Measurements from ENCODE around the gene YPEL2. TPM values are rescaled to one million over a fixed set of nuclear protein-coding genes. Genes with fewer than 3 reads are reported as not detected.

The YPEL2 gene
- total RNA-seq, 1 experiment from 2014 or later, result 0.98 TPM

DNA sequence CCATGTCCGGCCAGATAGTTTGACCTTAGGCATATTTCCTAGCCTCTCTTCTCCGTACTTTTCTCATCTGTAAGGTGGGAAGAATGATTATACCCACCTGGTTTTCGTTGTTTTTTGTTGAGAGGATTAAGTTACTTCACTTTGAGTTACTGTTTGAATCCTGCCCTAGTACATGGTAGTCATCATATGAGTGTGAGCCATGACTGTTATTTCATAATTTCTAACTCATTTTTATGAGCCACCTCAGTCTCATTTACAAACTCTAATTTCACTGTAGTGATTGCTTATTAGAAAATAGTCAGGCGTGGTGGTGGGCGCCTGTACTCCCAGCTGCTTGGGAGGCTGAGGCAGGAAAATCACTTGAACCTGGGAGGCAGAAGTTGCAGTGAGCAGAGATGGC lies 45.1 kb downstream of the YPEL2 start:
- Histone ChIP-seq H3K9ac (ENCODE audit: extremely low read depth, insufficient read length, low read length) (no peak overlapping the region), H3K14ac (ENCODE audit: insufficient read depth, low read length) (no peak overlapping the region), H3K27me3 (ENCODE audit: insufficient read depth, low read length) (no peaks in the 10 kb centered on the region), H2BK12ac (ENCODE audit: insufficient read length, low read depth, low read length) (no peak overlapping the region), H3K4me2 (ENCODE audit: insufficient read depth, insufficient read length, low read length) (no peak overlapping the region), H2BK15ac (ENCODE audit: low read depth, low read length) (no peak overlapping the region), H3K9me3 (ENCODE audit: control insufficient read depth, low read depth, low read length) (no peaks in the 10 kb centered on the region), H4K91ac (ENCODE audit: insufficient read length, low read depth, low read length) (no peak overlapping the region), H3K23ac (ENCODE audit: insufficient read length, low read depth, low read length) (no peak overlapping the region), H4K8ac (replicated peaks; ENCODE audit: insufficient read length, low read depth, low read length) (no peak overlapping the region), H3K79me1 (ENCODE audit: insufficient read depth, low read depth, low read length, poor library complexity, severe bottlenecking) (no peaks in the 10 kb centered on the region), H2AK5ac (ENCODE audit: insufficient read length, low read length) (no peak overlapping the region), H4K20me1 (ENCODE audit: control insufficient read depth, insufficient read depth, insufficient read length) (no peaks in the 10 kb centered on the region), H3K18ac (ENCODE audit: insufficient read length, low read depth, low read length) (no peak overlapping the region), H3K4me1 (ENCODE audit: insufficient read depth, low read length) (peaks cover 2% of the 10 kb centered on the region; the same call in 1 of the 2 replicates), H3K23me2 (ENCODE audit: insufficient read length, low read depth, low read length, poor library complexity, severe bottlenecking) (no peaks in the 10 kb centered on the region), H3K79me2 (ENCODE audit: insufficient read depth, low read length) (no peaks in the 10 kb centered on the region), H3K27ac (ENCODE audit: insufficient read length, low read depth, low read length) (no peak overlapping the region), H3K4ac (ENCODE audit: low read depth, low read length) (no peak overlapping the region), H4K5ac (ENCODE audit: insufficient read length, low read depth, low read length) (no peak overlapping the region), H2BK120ac (ENCODE audit: low read depth, low read length, poor library complexity, severe bottlenecking) (no peak overlapping the region), H2BK20ac (ENCODE audit: low read depth, low read length, poor library complexity, severe bottlenecking) (no peak overlapping the region), H3K56ac (ENCODE audit: insufficient read length, low read depth, low read length) (no peak overlapping the region), H2BK5ac (ENCODE audit: insufficient read length, low read length) (no peak overlapping the region), H3T11ph (ENCODE audit: low read length) (no peak overlapping the region), H2AFZ (ENCODE audit: low read length) (no peak overlapping the region)
- H3K4me1 Mint-ChIP-seq, result peaks cover 23 to 34% of the 10 kb centered on the region in 2 experiments
- H3K9me3 Mint-ChIP-seq, result no peaks in the 10 kb centered on the region
- peaks cover 1% of the 10 kb centered on the region; the same call in 1 of the 2 replicates for H3K27me3 Mint-ChIP-seq (ENCODE audit: low read depth)
- no peak overlapping the region for H3K27ac Mint-ChIP-seq
- no peak overlapping the region for H3K4me3 Mint-ChIP-seq
- TF ChIP-seq, protein P1, sequence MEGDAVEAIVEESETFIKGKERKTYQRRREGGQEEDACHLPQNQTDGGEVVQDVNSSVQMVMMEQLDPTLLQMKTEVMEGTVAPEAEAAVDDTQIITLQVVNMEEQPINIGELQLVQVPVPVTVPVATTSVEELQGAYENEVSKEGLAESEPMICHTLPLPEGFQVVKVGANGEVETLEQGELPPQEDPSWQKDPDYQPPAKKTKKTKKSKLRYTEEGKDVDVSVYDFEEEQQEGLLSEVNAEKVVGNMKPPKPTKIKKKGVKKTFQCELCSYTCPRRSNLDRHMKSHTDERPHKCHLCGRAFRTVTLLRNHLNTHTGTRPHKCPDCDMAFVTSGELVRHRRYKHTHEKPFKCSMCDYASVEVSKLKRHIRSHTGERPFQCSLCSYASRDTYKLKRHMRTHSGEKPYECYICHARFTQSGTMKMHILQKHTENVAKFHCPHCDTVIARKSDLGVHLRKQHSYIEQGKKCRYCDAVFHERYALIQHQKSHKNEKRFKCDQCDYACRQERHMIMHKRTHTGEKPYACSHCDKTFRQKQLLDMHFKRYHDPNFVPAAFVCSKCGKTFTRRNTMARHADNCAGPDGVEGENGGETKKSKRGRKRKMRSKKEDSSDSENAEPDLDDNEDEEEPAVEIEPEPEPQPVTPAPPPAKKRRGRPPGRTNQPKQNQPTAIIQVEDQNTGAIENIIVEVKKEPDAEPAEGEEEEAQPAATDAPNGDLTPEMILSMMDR (conservative IDR thresholded peaks at IDR 0.05), result no peak
- DNase-seq, result no peak
- H3K36me3 Mint-ChIP-seq (ENCODE audit: insufficient read depth in 1 of 3, low read depth in 3 of 3), result no peaks in the 10 kb centered on the region
- WGBS (ENCODE audit: extremely low coverage, insufficient read length, low lambda C conversion rate), result no CpG with 5 or more reads among the region's 5 CpGs
